Activated CD4-positive, alpha-beta T cell treated with anti-CD3 and anti-CD28 coated beads, Interleukin-2, amount 10 ng/mL, durations not matched to agents 7 days and 5 days (primary cell): Measurements from ENCODE around the gene PLEKHB1. TPM values are rescaled to one million over a fixed set of nuclear protein-coding genes. Genes with fewer than 3 reads are reported as not detected.
A peak's percentile ranks its signal among the peaks of the same experiment; 100 is the strongest.
"Not testable (repeated sequence)": the region's sequence is repeated elsewhere in the genome, so short reads cannot be mapped to it uniquely, and the experiment has no call there.

Experiments used
- CTCF ChIA-PET: fragments of 350-600 bp; sonication (Branson Sonifier 250); formaldehyde crosslinking; loops from one replicate; lab custom pipeline; 2021; ENCODE audit warnings: antibody characterized with exemption; lab: Charles Lee
- POLR2A ChIA-PET: fragments of 350-600 bp; sonication (Branson Sonifier 250); formaldehyde crosslinking; loops from one replicate; lab custom pipeline; 2021; ENCODE audit warnings: antibody characterized with exemption; lab: Charles Lee
- DNase-seq: peaks from one replicate; pipeline ENCODE4 v3.0.0-alpha.2; 2020
- H3K27ac Mint-ChIP-seq: one replicate; pipeline ENCODE4 v1.8.0; 2021; ENCODE audit warnings: mild to moderate bottlenecking, moderate library complexity, mixed read lengths
- H3K27me3 Mint-ChIP-seq: one replicate; pipeline ENCODE4 v1.8.0; 2021; ENCODE audit warnings: mixed read lengths
- H3K36me3 Mint-ChIP-seq: one replicate; pipeline ENCODE4 v1.8.0; 2021; ENCODE audit warnings: low read depth, mixed read lengths
- H3K4me1 Mint-ChIP-seq: one replicate; pipeline ENCODE4 v1.8.0; 2021; ENCODE audit warnings: mixed read lengths
- H3K4me3 Mint-ChIP-seq: one replicate; pipeline ENCODE4 v1.8.0; 2021; ENCODE audit warnings: mild to moderate bottlenecking, moderate library complexity, mixed read lengths
- H3K9me3 Mint-ChIP-seq: one replicate; pipeline ENCODE4 v1.8.0; 2021; ENCODE audit warnings: mixed read lengths
- total RNA-seq, 2 experiments: library from RNA; stranded (reverse); gene quantifications; one replicate each; pipeline ENCODE4 v1.2.3, GENCODE V29; 2021

The PLEKHB1 gene
- total RNA-seq, 2 experiments from 2014 or later, result 12.6 to 13.6 TPM

DNA sequence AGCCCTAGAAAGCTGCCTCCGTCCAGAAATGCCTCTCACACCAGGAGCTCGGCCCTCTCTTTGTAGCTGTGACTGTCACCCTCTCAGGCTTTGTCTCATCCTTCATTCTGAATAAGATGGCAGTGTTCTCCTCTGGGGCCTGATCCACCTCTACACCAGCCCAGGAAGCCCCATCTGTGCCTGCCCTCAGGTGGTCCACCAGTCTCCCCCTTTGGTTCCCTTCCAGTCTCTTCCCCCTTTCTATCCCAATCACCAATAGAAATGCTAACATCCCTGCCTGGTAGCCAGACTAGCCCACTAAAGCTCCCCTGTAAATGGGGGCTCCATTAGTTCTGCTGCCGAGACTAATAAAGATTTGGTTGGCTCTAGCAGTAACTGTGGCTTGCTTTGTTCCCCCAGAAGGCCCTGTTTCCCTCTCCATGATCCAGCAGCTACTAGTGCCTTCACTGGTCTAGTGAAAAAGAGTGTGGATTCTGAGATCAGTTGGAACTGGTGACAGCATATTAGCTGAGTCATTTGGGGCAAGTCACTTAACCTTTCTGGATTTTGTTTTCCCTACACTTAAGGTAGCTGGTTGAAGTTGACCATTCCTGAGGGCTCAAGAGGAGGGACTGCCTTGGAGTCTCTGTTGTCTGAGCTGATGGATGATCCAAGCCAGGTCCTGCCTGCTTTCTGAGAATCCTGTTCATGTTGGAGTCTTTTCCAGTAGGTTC, 16.2 kb downstream of the PLEKHB1 start:
- H3K27ac Mint-ChIP-seq, result no peak overlapping the region
- CTCF ChIA-PET, result interaction anchor here (0.8 to 4.5 kb wide), 9 partner anchors 9 to 311 kb away, joined by 3 to 39 read pairs (median 8); partner anchors contain the start of gene FAM168A

DNA sequence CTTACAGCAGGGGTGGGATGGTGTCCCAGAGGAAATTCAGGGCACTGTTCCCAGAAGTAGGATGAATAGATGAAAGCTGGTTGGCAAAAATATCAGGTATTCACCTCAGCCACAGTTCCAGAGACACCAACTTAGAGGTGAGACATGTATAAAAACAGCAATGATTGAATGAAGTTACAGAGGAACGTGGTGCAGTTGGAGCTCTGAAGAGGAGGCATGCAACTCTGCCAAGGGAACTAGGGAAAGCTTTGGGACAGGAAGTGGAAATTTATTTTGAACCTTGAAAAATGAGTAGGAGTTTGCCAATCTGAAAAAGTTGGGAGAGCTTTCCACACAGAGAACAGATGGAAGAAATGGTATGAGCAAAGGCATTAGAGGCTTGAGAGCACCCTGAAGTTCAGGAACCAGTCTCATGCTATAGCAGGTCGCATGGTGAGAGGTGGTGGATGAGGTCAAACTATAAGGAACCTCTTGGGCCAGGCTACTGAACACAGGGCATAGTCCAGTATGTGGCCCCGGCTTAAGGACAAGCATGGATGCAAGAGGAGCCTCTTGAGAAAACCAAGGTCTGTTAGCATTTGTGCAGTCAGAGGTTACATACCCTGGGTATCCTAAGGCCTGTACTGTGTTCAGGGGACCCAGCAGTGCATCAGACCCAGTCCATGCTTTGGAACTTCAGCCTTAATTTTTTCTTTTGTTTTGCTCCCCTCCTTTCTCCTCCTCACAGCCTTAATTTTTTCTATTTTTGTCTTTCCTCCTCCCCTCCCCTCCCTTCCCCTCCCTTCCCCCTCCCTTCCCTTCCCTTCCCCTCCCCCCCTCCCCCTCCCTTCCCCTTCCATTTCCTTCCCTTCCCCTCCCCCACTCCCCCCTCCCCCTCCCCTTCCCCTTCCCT, 17.5 kb downstream of the PLEKHB1 start:
- H3K4me3 Mint-ChIP-seq, result no peak overlapping the region
- peaks cover 12% of the 10 kb centered on the region for H3K4me1 Mint-ChIP-seq
- ChIA-PET CTCF (interaction anchor here (0.9 to 4.5 kb wide), 4 partner anchors 9 to 39 kb away, joined by 3 to 39 read pairs (median 14); no protein-coding TSS in a partner anchor), POLR2A (no interaction called here)
- no peaks in the 10 kb centered on the region for H3K27me3 Mint-ChIP-seq
- H3K27ac Mint-ChIP-seq, result no peak overlapping the region
- no peak for DNase-seq
- H3K9me3 Mint-ChIP-seq, result no peaks in the 10 kb centered on the region
- H3K36me3 Mint-ChIP-seq, result no peaks in the 10 kb centered on the region

More for the DNA sequence above, 16.2 kb downstream of the PLEKHB1 start:
- POLR2A ChIA-PET, result no interaction called here
- no peaks in the 10 kb centered on the region for H3K36me3 Mint-ChIP-seq
- no peaks in the 10 kb centered on the region for H3K9me3 Mint-ChIP-seq
- no peak for DNase-seq
- no peaks in the 10 kb centered on the region for H3K27me3 Mint-ChIP-seq
- H3K4me1 Mint-ChIP-seq, result peaks cover 12% of the 10 kb centered on the region
- H3K4me3 Mint-ChIP-seq, result no peak overlapping the region

DNA sequence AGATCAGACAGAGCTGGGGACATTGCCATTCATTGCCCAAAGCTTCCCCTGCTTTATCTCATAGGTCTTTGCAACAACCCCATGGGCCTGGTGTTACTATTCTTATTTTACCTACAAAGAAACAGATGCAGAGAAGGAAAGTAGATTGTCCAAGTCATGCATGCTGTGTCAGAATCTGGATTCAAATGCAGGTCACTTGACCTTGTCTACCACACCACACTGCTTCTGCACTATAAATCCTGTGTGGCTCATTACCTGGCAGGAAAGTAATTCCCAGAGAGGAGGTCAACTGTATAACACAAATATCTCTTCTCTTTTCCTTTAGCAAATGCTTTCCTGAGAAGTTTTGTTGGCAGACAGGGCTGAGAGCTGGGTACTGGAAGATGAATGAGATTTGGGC, 18.5 kb downstream of the PLEKHB1 start:
- Mint-ChIP-seq H3K27me3 (no peaks in the 10 kb centered on the region), H3K36me3 (no peaks in the 10 kb centered on the region), H3K9me3 (no peaks in the 10 kb centered on the region), H3K27ac (peak overlapping the region; percentile 66), H3K4me3 (no peak overlapping the region), H3K4me1 (peaks cover 12% of the 10 kb centered on the region)
- POLR2A ChIA-PET, result no interaction called here
- CTCF ChIA-PET, result interaction anchor here (0.9 kb wide), 1 partner anchor 10 kb away, joined by 3 read pairs; no protein-coding TSS in a partner anchor
- DNase-seq, result no peak

GRCh38 chr11:73667891-73668290, 21.5 kb downstream of the PLEKHB1 start:
- POLR2A ChIA-PET, result no interaction called here
- Mint-ChIP-seq H3K4me1 (peaks cover 6% of the 10 kb centered on the region), H3K27ac (no peak overlapping the region), H3K27me3 (no peaks in the 10 kb centered on the region), H3K36me3 (no peaks in the 10 kb centered on the region), H3K9me3 (no peaks in the 10 kb centered on the region), H3K4me3 (no peak overlapping the region)
- CTCF ChIA-PET, result interaction anchor here (0.6 to 0.8 kb wide), 3 partner anchors 28 to 332 kb away, joined by 3 to 5 read pairs (median 3); no protein-coding TSS in a partner anchor
- DNase-seq, result no peak

- H3K27me3 Mint-ChIP-seq, result no peaks in the 10 kb centered on the region
- no peak overlapping the region for H3K27ac Mint-ChIP-seq
- no peak for DNase-seq
- H3K4me1 Mint-ChIP-seq, result no peaks in the 10 kb centered on the region
- no peaks in the 10 kb centered on the region for H3K9me3 Mint-ChIP-seq
- ChIA-PET CTCF (interaction anchor here (0.7 to 1.9 kb wide), 4 partner anchors 9 to 319 kb away, joined by 3 to 7 read pairs (median 3); no protein-coding TSS in a partner anchor), POLR2A (no interaction called here)
- no peaks in the 10 kb centered on the region for H3K36me3 Mint-ChIP-seq
- no peak overlapping the region for H3K4me3 Mint-ChIP-seq
Observed at GRCh38 chr11:73670808-73671207, 24.4 kb downstream of the PLEKHB1 start.

GRCh38 chr11:73671701-73672100, 25.3 kb downstream of the PLEKHB1 start:
- Mint-ChIP-seq H3K9me3 (no peaks in the 10 kb centered on the region), H3K27ac (no peak overlapping the region), H3K36me3 (no peaks in the 10 kb centered on the region), H3K4me3 (no peak overlapping the region), H3K4me1 (no peaks in the 10 kb centered on the region), H3K27me3 (no peaks in the 10 kb centered on the region)
- CTCF ChIA-PET, result interaction anchor here (1.0 to 1.9 kb wide), 3 partner anchors 8 to 181 kb away, joined by 3 to 7 read pairs (median 3); no protein-coding TSS in a partner anchor
- POLR2A ChIA-PET, result no interaction called here
- no peak for DNase-seq

DNA sequence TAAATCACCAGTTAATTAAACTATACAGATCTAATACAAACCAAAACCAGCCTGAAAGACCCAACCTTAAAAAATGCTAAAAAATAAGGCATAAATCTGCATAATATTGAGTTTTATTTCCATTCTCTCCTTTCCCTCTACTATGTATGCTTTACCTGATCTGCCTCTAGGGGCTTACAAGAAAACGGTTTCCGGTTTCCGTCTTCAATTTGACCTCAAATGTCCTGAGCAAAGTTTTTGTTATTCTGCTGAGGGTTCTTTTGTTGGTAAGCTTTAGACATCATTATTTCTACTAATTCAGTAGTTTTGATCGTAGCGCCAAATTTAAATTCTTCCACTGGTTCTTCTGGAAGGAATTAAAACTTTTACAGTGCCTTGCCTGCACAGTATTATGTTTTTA, 30.2 kb downstream of the PLEKHB1 start:
- H3K4me1 Mint-ChIP-seq, H3K4me3 Mint-ChIP-seq, H3K27ac Mint-ChIP-seq, CTCF ChIA-PET, H3K27me3 Mint-ChIP-seq, H3K9me3 Mint-ChIP-seq, POLR2A ChIA-PET, DNase-seq: not testable (repeated sequence)
- peaks cover 15% of the 10 kb centered on the region for H3K36me3 Mint-ChIP-seq

DNA sequence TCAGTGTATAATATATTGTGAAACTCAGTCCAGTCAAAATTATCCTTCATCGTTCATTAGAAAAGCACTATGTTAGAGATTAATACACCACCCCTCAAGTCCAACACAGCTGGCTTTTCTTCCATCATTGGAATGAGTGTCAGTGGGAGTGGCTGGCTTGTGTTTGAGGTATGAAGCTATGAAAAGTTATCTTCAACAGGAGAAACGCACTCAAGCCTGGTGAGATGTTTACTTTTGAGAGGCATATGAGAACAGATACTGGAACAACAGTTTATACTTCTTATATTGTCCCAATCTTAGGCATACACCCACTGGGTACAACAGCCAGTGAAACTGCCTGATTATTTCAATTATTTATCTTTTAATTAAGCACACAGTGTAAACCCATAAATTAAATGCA, 34.3 kb downstream of the PLEKHB1 start:
- ChIA-PET POLR2A (no interaction called here), CTCF (interaction anchor here (0.6 to 1.0 kb wide), 3 partner anchors 9 to 608 kb away, joined by 3 read pairs; no protein-coding TSS in a partner anchor)
- DNase-seq, result no peak
- Mint-ChIP-seq H3K27me3 (no peaks in the 10 kb centered on the region), H3K4me3 (no peak overlapping the region), H3K4me1 (no peaks in the 10 kb centered on the region), H3K36me3 (peaks cover 15% of the 10 kb centered on the region), H3K9me3 (no peaks in the 10 kb centered on the region), H3K27ac (no peak overlapping the region)

GRCh38 chr11:73693899-73694525, 47.6 kb downstream of the PLEKHB1 start:
- no peaks in the 10 kb centered on the region for H3K9me3 Mint-ChIP-seq
- H3K4me1 Mint-ChIP-seq, result no peaks in the 10 kb centered on the region
- no peak overlapping the region for H3K27ac Mint-ChIP-seq
- CTCF ChIA-PET, result interaction anchor here (0.5 to 0.9 kb wide), 4 partner anchors 12 to 343 kb away, joined by 3 to 4 read pairs (median 4); no protein-coding TSS in a partner anchor
- H3K36me3 Mint-ChIP-seq, result peaks cover 7% of the 10 kb centered on the region
- DNase-seq, result no peak
- H3K4me3 Mint-ChIP-seq, result no peak overlapping the region
- POLR2A ChIA-PET, result no interaction called here
- H3K27me3 Mint-ChIP-seq, result no peaks in the 10 kb centered on the region

GRCh38 chr11:73705053-73705452, 58.7 kb downstream of the PLEKHB1 start:
- CTCF ChIA-PET, result no interaction called here
- H3K4me3 Mint-ChIP-seq, result no peak overlapping the region
- no peaks in the 10 kb centered on the region for H3K4me1 Mint-ChIP-seq
- H3K36me3 Mint-ChIP-seq, result peaks cover 17% of the 10 kb centered on the region
- DNase-seq, result no peak
- POLR2A ChIA-PET, result no interaction called here
- no peaks in the 10 kb centered on the region for H3K27me3 Mint-ChIP-seq
- H3K27ac Mint-ChIP-seq, result no peak overlapping the region
- no peaks in the 10 kb centered on the region for H3K9me3 Mint-ChIP-seq

DNA sequence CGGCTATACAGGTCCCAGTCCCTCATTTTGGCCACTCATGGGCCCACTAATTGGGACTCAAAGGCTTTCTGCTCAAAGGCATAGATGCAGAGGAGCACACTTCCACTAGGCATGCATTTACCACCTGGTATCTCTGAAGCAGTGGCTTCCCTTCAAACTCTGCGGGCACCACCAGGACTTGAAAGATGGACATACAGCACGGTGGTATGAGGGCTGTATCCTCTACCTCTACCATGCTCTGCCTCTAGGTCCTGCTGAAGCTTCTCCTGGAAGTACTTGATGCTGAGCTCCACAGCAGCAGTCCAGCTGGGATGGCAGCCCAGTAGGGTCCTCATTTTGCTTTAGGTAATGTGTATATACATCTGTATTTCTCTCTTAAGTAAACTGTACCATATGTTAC, 64.6 kb downstream of the PLEKHB1 start:
- H3K4me1 Mint-ChIP-seq, result peaks cover 2% of the 10 kb centered on the region
- ChIA-PET CTCF (interaction anchor here (0.6 to 0.7 kb wide), 2 partner anchors 15 to 190 kb away, joined by 3 to 4 read pairs; no protein-coding TSS in a partner anchor), POLR2A (no interaction called here)
- no peak overlapping the region for H3K27ac Mint-ChIP-seq
- peaks cover 14% of the 10 kb centered on the region for H3K36me3 Mint-ChIP-seq
- no peaks in the 10 kb centered on the region for H3K27me3 Mint-ChIP-seq
- no peak for DNase-seq
- no peak overlapping the region for H3K4me3 Mint-ChIP-seq
- no peaks in the 10 kb centered on the region for H3K9me3 Mint-ChIP-seq
